GM20431 (cell line): ENCODE data around the gene SHISAL2A.

ENCODE experiments used
- in situ Hi-C: fragments of 300-500 bp; cut with MseI, MboI; formaldehyde crosslinking; loops from one replicate; pipeline ENCODE4 v1.15.0; 2020; ENCODE audit warnings: low sequenced_read_pairs; ENCODE audit not compliant: unreplicated experiment

SHISAL2A gene

DNA sequence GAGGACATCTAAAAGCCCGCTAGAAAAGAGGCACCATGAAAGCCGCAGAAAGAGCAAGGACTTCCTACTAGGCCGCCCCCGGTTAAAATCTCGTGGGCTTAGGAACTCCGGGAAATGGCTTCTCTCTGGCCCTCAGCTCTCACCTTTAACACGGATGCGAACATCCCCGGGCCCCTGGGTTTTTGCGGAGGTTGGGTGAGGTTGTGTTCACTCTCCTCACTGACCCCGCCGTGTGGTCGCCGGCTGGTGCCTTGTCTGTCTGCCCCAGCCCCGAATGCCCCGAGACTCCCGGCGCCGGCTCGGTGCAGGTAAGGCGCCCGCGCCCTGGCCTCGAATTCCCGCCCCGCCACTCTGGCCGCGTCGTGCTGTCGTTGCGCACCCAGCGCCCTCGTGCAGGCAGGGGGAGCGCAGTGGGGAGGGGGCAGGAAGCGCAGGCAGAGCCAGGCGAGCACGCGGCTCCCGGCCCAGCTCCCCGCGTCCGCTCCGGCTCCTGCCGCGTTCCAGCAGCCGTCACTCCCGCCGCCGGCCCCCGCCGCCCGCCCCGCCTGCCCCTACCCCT lies at the start of gene SHISAL2A:
Gene SHISAL2A, plus strand, starts transcription at position 437 of the 559 bp plus-strand sequence. CDS start 326 bp downstream, outside the sequence.
- in situ Hi-C loops: no loop called here

DNA sequence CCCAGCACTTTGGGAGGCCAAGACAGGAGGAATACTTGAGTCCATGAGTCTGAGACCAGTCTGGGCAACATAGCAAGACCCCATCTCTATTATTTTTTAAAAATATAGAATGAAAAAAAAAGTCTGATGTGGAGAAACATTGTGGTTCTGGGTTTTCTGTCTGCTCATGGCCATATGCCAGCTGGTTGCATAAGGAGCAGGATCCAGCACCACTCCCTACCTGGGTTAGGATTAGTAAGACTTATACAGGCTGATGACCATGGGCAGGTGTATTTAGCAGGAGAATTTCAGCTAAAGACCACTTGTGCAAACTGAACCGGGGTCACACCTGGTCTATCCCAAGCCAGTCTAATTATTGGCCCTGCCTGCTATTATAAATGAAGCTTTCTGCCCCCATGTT lies 47.5 kb upstream of the SHISAL2A start:
- in situ Hi-C loops: no loop called here

DNA sequence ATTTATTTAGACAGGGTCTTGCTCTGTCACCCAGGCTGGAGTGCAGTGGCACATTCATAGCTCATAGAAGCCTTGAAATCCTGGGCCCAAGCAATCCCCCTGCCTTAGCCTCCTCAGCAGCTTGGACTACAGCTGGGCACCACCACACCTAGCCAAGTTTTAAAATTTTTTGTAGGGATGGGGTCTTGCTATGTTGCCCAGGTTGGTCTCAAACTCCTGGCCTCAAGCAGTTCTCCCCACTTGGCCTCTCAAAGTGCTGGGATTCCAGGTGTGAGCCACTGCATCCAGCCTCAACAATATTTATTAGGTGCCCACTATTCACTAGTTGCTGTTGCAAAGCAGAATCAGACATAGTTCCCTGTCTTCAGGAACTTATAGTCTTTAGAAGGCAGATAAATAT lies 44.9 kb upstream of the SHISAL2A start:
- in situ Hi-C loops: no loop called here

DNA sequence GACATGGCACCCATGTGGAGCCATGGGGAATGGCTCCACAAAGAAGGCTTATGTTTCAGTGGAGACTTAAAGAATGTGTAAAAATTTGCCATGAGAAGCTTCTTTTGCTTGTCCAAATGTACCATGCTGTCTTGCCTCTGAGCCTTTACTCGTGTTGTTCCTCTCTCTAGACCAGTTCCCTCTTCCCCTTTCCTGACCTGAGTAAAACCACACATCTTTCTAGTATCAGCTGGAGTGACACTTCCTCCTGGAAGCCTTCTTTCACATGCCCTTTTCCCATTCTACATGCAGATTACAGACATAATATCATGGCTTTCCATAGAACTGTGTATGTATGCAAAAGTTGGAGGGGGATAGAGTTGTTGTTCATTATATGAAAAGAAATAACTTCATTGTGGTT lies 44.4 kb upstream of the SHISAL2A start:
- in situ Hi-C loops: no loop called here

DNA sequence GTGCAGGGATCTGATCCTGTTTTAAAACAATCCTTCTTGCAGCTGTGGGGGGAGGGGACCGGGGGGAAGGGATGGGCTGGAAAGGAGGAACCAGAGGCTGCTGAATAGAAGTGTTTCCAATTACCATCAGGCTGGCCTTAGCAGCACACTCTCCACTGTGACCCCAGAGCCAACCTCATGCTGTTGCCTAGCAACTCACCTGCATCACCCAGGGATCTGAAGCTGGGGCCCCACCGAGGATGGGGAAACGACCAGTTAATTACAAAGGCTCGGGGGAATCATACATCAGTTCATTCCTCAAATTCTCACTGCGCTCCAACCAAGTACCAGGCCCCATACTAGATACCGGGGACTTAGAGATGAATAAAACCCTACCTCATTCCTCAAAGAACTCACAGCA lies 42.7 kb upstream of the SHISAL2A start:
- in situ Hi-C loops: no loop called here

DNA sequence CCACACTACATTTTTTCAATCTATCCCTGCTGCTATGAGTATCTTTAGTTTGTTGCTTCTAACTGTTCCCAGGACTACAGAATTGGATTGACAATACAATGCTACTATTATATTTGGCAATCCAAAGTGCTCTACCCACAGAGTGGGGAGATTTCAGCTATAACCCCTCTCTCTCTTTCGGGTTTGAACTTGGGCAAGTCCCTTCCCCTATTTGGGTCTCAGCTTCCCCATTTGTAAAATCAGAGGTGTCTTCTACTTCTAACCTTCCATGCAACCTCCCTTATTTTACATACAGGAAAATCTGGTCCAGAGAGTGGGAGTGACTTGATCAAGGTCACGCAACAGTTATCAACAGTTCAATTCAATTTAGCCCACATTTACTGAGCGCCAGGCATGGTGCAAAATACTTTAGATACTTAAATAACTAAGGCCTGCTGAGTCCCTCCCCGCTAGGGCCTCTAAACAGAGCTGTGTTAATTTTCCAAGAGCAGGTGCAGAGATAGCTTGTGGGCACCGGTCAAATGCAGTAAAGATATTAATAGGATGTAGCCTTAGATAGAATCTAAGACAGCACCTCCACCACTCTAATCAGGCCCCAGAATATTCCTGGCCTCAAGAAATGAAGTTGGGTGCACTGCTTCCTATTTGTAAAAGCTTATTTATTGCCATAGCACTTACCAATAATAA lies 40.2 kb upstream of the SHISAL2A start:
- in situ Hi-C loops: no loop called here

DNA sequence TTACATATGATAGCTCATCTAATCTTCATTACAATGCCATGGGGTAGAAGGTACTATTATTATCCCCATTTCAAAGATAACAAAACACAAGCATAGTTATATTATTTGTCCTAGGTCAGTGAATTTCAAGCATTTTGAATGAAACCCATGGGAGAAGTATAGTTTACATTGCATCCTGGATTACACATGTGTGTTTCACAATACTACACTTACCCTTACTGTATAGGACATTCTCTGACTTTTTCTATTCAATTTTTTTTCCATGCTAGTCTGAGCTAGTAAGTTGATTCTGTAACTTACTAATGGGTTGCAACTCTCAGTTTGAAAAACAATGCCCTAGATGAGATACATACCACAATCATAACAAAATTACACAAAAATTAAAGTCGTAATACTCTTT lies 39.5 kb upstream of the SHISAL2A start:
- in situ Hi-C loops: no loop called here

DNA sequence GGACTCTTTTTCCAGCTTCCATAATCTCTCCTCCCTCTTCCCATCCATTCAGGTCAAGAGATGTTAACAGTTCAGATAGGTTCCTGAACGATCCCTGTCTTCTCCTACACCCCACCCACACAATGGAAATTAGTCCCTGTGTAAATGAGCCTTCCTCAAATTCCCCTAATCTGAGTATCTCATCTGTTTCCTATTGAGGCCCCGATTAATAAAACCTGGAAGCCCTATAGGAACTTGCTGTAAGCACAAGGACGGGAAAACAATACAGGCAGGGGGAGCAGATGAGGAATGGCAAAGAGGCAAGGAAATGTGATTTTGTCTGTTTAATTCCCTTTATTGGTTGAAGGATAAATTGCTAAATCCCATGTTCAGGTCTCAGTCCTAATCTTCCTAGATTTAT lies 37.9 kb upstream of the SHISAL2A start:
- in situ Hi-C loops: no loop called here

DNA sequence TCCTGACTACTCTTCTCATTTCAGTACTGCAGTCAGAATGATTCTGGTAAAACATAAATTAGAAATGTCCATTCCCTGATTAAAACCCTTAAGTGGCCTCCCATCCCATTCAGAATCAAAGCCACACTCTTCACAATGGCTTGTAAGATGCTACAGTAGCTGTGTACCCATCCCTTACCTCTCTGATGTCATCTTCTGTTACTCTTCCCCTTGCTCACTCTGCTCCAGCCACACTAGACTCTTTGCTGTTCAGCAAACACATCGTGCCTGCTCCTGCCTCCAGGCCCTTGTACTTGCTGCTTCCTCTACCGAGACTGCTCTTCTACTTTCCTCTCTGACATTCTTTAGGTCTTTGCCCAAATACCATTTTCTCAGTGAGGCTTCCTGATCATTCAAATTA lies 35.1 kb upstream of the SHISAL2A start:
- in situ Hi-C loops: no loop called here

DNA sequence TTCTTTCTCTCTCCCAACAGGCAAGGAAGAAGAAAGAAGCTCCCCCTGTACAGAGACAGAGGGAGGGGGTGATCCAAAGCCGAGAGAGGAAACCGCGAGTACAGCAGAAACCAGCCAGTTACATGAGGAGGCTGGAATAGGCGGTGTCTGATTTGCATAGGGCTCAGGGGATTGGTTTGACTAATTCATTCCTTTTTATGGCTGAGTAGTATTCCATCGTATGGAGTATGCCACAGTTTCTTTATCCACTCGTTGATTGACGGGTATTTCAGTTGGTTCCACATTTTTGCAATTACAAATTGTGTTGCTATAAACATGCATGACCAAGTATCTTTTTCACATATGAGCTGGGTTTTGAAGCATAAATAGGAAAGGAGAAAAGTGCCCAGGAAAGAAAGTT lies 34.2 kb upstream of the SHISAL2A start:
- in situ Hi-C loops: no loop called here

DNA sequence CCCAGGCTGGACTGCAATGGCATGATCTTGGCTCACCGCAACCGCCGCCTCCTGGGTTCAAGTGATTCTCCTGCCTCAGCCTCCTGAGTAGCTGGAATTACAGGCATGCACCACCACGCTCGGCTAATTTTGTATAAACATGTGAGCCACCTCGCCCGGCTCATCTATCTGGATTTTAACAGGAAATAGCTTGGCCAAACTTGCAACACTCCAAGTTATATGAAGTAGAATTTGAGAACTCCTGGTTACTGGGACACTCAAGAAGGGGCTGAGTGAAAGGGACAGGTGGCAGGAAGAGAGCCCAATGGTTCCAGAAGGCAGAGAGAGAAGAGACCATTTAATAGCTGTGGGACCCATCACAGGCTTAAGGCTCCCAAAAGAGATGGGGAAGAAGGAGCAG lies 33.7 kb upstream of the SHISAL2A start:
- in situ Hi-C loops: no loop called here

DNA sequence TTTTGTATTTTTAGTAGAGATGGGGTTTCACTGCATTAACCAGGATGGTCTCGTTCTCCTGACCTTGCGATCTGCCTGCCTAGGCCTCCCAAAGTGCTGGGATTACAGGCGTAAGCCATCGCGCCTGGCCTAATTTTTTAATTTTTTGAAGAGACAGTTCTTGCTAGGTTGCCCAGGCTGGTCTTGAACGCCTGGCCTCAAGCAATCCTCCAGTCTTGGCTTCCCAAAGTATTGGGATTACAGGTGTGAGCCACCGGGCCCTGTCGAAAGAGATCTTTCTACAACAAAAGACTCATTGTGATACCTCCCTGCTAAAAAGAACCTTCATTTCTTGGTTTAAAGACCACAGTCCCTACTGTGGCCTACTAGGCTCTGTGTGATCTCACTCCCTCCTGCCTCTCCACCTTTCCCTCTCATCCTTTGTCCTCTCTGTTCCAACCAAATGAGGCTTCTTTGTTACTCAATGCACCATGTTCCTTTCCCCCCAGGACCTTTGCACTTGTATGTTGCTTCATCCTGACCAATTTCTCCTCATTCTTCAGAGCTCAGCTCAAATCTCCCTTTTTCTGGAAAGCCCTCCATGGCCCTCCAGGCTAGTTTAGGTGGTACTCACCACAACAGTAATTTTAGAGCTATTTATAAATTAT lies 32.3 kb upstream of the SHISAL2A start:
- in situ Hi-C loops: no loop called here

DNA sequence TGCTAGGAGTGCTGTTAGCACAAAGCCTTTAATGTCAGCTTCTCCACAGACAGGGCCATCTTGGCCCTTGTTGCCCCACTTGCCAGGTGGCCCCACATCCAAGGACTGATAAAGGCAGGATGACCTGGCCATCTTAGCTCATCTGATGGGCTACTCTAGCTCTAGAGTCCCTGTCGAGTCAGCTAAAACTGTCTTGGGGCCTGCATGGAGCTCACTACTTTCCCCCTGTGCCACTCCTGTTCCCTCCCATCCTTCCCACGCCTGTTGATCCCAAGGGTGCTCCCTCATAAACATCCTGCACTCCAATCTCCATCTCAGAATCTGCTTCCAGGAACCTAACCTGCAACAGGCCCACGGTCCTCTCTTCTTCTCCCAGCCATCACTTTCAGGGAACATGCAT lies 31.4 kb upstream of the SHISAL2A start:
- in situ Hi-C loops: no loop called here

DNA sequence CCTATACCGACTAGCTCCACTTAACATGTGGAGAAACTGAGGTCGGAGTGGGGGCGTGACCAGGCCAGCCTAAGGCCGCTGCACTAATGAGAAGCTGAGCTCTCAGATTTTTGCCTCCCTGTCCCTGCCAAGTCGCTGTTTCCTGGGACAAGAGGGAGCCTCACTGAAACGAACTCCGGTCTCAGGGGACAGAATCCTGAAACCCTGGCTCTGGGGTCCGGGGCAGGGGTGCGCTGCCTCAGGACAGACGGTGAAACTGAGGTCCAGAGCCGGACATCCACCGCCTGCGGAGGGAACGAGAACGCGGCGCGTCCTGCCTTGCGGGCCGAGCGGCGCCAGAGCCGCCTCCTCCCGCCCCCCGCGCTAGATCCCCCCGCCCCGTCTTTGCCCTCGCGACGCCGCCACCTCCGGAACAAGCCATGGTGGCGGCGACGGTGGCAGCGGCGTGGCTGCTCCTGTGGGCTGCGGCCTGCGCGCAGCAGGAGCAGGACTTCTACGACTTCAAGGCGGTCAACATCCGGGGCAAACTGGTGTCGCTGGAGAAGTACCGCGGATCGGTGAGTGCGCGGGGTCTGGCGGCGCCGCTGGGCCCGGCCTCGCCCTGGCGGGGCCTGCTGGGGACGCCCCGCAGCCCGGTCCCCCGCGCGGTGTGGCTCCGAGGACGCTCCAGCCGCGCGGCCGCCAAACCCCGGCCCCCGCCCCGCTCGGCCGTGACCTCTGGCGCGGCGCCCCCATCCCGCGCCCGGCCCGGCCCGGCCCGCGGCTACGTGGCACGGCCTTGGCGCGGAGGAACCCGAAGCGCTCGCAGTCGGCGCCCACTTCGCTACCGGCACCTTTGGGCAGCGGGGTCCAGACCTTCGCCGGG lies 30.7 kb upstream of the SHISAL2A start, which contains the start of gene GPX7:
Gene GPX7, plus strand, starts transcription at position 381 of the 865 bp plus-strand sequence. Its CDS starts 39 bp downstream, at position 420.
- in situ Hi-C loops: no loop called here

DNA sequence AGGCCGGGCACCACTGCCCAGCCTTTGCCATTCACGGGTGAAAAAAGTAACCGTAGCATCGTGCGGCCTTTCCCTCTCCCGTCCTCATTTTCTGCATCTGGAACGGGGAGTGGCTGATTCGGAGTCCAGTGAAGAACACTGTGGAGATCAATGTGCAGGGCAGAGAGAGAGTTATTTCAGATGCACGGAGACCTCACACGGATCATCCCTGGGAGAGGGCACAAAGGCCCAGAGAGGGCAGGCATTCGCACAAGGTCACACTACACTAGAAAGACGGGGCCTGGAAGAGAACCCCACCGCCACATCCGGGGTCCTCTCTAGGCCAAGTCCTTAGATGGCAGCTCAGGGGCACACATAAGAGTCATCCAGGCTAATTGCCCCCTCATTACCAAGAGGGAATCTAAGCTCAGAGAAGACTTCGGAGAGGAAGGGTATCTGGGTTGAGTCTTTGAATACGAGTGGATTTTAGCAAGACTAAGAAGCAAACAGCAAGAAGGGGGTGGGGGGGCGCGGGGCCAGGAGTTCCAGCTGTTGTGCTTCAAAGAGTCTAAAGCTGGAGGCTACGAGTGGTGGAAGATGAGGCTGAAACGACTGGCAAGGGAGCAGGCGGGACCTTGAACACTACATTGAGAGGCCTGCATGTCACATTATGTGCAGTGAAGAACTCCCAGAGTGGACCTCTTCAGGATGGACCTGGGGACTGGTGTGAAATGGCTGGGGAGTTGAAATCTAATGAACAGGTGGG lies 29.9 kb upstream of the SHISAL2A start:
- in situ Hi-C loops: no loop called here

DNA sequence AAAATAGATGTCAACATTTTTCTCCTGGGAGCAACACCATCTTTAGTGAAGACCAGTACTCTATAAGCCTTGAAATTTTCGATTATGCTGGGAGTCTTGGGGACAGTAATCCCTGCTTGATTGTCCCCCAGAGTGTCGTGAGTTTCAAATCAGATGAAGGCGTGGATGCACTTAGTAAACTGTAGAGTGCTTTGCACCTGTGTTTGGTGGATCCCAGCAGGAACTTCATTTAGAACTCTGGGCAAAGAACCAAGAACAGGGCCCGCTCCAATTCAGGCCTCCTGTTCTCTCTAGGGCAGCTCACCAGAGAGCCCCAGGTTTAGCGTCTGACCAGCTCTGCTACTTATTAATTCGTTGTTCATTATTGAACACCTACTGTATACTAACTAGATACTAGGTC lies 29.3 kb upstream of the SHISAL2A start:
- in situ Hi-C loops: no loop called here

DNA sequence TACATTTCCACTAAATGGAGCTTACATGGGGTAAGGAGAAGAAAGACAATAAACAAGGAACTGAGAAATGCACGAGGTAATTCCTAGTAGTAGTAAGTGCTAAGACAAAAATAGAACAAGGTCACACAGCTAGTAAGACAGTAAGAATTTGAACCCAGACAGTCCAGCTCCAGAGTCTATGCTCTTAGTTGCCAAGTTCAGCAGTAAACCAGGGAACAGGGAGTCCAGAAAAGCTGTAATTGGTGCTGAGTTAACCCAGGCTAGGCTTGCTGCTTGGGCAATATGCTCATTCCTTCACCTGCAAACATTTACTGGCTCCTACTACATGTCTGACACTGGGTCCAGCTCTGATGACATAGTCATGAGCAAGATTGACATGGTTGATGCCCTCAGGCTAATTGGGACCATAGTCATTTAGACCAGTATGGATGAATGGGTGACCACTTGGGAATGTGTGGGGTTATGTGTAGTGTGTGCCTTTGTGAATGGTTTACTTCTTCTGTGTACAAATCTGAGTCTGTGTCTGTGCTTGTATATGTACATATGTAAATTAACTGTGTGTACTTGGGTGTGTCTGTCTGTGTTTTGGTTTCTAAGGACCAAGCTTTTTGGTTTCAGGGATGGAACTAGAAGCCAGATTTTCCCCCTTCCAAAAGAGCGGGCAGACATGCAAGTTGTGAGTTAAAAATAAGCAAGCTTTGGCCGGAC lies 28.8 kb upstream of the SHISAL2A start:
- in situ Hi-C loops: no loop called here

DNA sequence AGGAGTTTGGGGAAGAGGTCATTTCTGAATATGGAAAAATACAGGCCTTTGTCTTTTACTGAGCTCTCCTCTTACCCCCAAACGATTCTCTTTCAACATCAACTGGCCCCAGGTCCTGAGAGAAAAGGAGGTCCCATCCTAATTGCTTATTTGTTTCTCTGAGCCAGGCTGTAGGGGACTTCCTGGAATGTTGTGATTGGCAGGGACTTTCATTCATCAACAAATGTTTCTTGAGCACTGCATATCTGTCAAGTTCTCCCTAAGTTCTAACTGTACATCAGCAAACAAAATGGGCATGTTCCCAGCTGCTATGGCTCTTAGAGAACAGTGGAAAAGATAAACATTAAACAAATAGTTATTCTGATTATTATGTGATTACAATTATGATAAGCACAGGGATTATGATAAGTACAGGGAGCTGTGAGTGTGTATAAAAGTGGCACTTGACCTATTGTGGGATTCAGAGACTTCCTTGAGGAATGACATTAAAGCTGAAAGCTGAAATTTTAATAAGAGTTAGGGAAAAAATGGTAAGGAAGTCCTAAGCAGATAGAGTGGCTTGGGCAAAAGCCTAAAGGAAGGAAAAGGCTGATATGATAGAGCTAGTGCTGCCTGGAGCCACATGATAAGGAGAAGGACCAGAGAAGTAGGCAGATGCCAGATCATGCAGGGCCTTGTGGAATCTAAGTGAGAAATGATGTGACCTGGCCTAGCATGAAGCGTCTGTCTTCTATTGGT lies 19.2 kb upstream of the SHISAL2A start:
- in situ Hi-C loops: no loop called here

DNA sequence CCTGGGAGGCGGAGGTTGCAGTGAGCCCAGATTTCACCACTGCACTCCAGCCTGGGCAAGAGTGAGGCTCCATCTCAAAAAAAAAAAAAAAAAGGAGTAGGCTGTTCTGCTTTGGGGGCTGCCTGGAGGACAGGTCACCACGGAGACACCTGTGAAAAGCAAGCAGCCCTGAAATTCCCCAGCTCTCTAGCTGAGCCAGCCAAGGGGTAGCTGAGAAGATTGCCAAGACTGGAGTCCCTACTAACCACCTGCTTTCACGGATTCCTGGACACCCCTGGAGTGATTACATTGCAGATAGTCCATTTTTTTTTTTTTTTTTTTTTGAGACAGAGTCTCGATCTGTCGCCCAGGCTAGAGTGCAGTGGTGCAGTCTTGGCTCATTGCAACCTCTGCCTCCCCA lies 18.3 kb upstream of the SHISAL2A start:
- in situ Hi-C loops: no loop called here
